Stimulated activated CD4-positive, alpha-beta T cell treated with anti-CD3 and anti-CD28 coated beads, Interleukin-4, amount 100 ng/mL, for 48 hours (primary cell): ENCODE measurements around the gene METTL26.

Experiments used
- DNase-seq, 2 donors: peaks; one replicate each; pipeline ENCODE4 v3.0.0-alpha.2; 2020; ENCODE audit warnings: low read depth in 2 of 2

The METTL26 gene

GRCh38 chr16:658679-659571 lies 22.8 kb upstream of the METTL26 start:
- no peak for DNase-seq

DNA sequence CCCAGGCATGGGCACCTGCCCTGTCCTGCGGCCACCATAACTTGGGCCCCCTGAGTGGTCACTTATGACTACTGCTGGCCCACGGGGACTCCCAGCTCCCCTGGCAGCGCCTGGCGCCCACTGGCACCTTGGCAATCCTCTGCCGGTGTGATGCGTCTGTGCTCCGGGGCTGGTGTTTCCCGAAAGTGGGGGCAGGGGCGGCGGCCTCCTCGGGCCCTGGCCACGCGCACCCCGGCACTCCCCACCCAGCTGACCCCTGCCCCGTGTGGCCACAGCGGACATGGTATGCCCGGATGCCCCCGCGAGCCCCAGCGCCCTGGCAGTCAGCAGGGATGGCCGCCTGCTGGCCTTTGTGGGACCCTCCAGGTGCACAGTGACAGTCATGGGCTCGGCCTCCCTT lies 21.4 kb upstream of the METTL26 start:
- no peak for DNase-seq

GRCh38 chr16:654034-654433 lies 17.9 kb upstream of the METTL26 start:
- no peak for DNase-seq

GRCh38 chr16:652454-653305 lies 16.6 kb upstream of the METTL26 start:
- DNase-seq: no peak

- no peak for DNase-seq
Measured at GRCh38 chr16:651844-652243, 15.7 kb upstream of the METTL26 start.

DNA sequence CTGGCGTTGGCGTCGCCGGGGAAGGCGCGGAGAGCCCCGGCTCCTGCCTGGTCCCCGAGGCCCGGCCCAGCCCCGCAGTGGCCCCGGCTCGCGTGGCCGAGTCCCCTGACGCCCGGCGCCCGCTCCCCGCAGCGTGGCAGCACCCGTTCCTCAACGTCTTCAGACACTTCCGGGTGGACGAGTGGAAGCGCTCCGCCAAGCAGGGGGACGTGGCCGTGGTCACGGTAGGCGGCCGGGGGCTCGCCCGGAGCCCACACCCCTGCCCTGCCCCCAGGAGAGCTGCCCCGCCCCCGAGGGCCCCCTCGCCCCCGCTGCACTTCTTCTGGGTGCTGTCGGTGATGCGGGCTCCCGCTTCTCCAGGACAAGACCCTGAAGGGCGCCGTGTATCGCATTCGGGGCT lies 13.5 kb upstream of the METTL26 start:
- no peak for DNase-seq

- peak; percentile 89 to 94 for DNase-seq
Measured at GRCh38 chr16:648781-649589, 12.9 kb upstream of the METTL26 start, which contains the start of gene WDR90. Gene WDR90, plus strand, starts transcription at chr16:649365. Its CDS starts 52 bp downstream, at chr16:649417.

DNA sequence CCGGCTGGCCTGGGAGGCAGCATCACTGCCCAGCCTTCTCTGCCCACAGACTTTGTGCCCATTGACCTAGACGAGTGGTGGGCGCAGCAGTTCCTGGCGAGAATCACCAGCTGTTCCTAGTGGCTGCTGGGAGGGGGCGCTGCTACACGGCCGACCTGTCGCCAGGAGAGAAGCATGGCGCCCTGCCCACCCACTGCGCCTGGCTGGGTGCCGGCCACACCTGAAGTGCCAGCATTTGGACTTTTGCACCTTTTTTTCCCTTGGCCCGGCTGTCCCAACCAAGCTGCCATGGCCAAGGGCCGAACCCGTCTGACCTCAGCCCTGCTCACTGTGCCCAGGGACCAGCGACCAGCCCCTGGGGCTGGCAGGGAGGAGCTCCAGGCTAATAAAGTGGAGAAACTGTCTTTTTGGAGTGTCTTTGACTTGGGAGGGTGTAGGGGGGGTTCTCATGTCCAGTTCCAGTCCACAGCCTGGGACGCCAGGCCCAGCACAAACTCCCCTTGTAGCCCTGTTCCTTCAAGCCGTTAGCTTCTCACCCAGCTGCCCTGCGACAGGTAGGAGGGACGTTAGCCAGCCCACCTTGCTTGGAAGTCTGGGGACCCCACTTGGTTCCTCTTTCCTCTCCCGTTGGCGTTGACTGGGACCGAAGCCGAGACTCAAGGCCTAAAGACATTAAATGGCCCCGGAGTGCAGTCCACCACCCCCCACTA lies 12.1 kb upstream of the METTL26 start:
- peak; percentile 54 to 57 for DNase-seq

GRCh38 chr16:647173-647902 lies 11.2 kb upstream of the METTL26 start:
- no peak for DNase-seq

DNA sequence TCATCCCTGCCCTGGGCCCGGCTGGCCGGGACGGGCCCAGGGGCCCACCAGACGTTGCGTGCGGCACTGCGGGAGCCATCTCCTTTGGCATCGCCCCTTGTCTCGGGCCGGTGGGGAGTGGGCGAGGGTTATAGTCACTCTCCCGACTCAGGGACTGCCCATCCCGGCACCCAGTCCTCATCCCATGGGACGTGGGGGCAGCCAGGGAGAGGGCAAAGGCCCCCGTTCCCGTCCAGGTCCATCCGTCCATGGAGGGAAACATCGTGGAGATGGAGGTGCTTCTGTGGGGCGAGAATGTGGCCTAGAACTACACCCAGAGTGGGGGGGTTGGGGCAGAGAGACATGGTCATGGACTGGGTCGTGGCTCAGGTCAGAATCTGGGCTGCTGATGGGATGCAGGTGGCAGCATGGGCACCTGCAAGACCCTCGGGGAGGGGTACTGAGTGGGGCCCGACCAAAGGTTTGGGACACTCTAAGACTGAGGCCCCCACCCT lies 10.6 kb upstream of the METTL26 start:
- DNase-seq: no peak

GRCh38 chr16:645852-646678 lies 10.0 kb upstream of the METTL26 start:
- DNase-seq: no peak

GRCh38 chr16:644556-644955 lies 8.5 kb upstream of the METTL26 start:
- no peak for DNase-seq

DNA sequence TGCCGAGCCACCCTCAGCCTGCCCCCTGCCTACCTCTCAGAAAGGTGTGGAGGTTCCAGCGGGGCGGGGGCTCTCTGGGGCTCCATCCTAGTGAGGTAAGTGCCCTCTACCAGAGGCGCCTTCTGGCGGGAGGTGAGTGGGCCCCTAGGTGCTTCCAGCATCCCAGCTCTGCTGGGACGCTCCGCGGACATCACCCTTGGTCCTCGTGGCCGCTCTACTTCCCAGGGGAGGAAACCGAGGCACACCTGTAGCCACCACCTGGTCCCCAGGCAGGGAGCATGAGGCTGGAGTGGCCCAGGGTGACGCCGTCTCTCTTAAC lies 6.9 kb upstream of the METTL26 start:
- no peak for DNase-seq

- no peak for DNase-seq
Measured at GRCh38 chr16:642189-643049, 6.3 kb upstream of the METTL26 start.

GRCh38 chr16:641326-642188 lies 5.5 kb upstream of the METTL26 start, which contains the start of gene MCRIP2:
Gene MCRIP2, plus strand, starts transcription at chr16:641828. Its CDS starts 164 bp downstream, at chr16:641992.
- peak; percentile 66 to 78 for DNase-seq

GRCh38 chr16:640614-641013 lies 4.5 kb upstream of the METTL26 start:
- DNase-seq: no peak

DNA sequence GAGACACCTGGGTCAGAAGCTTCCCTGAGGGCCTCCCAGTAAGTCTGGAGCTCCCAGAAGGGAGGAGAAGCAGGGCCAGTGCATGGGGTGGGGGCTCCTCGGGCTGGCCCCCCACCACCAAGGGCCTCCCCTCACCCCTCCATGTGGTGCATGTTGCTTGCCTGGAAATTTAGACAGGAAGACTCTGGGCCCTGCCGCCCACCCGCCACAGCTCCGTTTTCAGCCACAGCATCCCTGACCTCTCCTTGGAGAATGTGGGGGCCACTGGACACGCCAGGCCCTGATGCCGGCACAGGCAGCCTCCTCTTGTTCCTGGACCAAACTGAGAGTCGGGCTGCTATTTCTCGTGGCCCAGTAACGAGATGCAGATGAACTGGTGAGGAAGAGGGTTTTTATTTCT lies 2.7 kb upstream of the METTL26 start:
- no peak for DNase-seq
